Coronary artery (tissue), 2 donors: ENCODE measurements around the gene ATL1.
A peak's percentile ranks its signal among the peaks of the same experiment; 100 is the strongest.

Source experiments
- DNase-seq: peaks from one replicate; pipeline ENCODE4 v3.0.0-alpha.2; 2017; ENCODE audit warnings: low spot score
- H3K27ac ChIP-seq, 2 donors: fragments of 200-600 bp; sonication (generic); one replicate each; pipeline ENCODE4 v1.5.1; 2016 to 2019
- H3K4me3 ChIP-seq: fragments of 200-600 bp; sonication (generic); 2 replicates; pipeline ENCODE4 v1.5.1; 2016; ENCODE audit warnings: mild to moderate bottlenecking, moderate library complexity
- CTCF ChIP-seq: fragments of 200-600 bp; sonication (generic); IDR thresholded peaks from one replicate; pipeline ENCODE4 v1.5.1; 2019; ENCODE audit warnings: antibody characterized with exemption

ATL1 gene

DNA sequence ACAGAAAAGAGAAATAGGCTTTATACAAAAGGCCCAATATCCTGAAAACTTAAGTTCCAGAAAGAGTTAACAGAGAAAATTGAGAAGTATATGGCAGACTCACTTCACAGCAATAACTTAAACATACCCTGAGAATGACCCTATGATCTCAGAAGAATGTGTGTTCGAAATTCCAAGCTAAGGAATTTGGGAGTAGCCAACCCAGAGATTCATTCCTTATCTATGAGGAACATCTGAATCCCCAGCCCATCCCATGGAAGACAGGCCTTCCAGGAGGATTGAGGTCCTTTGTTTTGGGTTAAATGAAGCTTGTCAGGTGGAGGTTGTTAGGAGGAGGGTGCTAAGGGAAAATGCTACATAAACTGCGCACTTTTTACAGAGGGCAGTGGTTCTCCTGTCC lies 115.7 kb downstream of the ATL1 start:
- no peak for DNase-seq
- no peak overlapping the region for H3K27ac ChIP-seq
- no peak for TF ChIP-seq CTCF
- H3K4me3 ChIP-seq, result no peak overlapping the region

- DNase-seq, result no peak
- peak overlapping the region in 1 of 2 donors; percentile 39 for H3K27ac ChIP-seq
- H3K4me3 ChIP-seq, result peak overlapping the region; percentile 31
- no peak for TF ChIP-seq CTCF
These were observed 117.0 kb downstream of the ATL1 start for GRCh38 chr14:50676814-50677516.

DNA sequence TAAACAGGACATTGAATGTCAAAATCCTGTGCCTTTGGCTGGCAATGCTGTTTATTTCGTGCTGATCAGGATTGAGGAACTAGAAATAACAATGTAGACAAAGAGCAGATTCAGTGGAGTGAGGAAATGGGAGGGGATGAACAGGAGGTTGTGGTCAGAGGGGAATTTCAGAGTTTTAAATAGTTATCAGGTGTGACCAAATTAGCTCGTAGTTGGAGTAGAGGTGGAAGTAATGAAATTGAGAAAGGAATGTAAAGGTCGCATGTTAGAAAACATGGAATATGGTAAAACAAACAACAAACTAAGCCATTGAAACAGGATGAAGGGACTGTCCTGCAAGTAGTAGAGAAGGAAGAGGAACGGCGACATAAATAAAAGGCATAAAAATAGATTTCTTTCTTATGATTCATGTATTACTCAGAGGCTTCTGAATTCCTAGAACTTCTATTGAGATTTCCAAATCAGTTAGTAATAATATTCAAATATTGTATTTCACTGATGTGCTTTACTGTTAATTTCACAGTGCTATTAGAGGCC lies 117.7 kb downstream of the ATL1 start:
- H3K27ac ChIP-seq, result peak overlapping the region in 1 of 2 donors; percentile 39
- TF ChIP-seq CTCF, result no peak
- H3K4me3 ChIP-seq, result peak overlapping the region; percentile 31
- DNase-seq, result no peak

GRCh38 chr14:50678163-50678562 lies 118.2 kb downstream of the ATL1 start:
- Histone ChIP-seq H3K4me3 (no peak overlapping the region), H3K27ac (peak overlapping the region in 1 of 2 donors; percentile 30)
- TF ChIP-seq CTCF, result no peak
- DNase-seq, result no peak

DNA sequence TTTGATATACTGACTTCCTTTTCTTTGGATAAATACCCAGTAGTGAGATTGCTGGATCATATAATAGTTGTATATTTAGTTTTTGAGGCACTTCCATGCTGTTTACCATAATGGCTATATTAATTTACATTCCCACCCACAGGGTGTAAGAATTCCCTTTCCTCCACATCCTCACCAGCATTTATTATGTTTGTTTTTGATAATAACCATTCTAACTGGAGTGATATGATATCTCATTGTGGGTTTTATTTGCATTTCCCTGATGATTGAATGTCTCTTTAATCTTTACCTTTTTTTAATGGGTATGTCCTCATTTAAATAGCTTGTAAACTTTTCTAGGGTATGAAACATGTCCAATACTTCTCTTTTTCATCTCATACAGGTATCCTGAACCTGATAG lies 119.7 kb downstream of the ATL1 start:
- Histone ChIP-seq H3K27ac (no peak overlapping the region), H3K4me3 (no peak overlapping the region)
- no peak for TF ChIP-seq CTCF
- DNase-seq, result no peak
